HUES64 (cell line): ENCODE data around the gene ITGB4.

Source experiments
- H3K27ac ChIP-seq: 2 replicates; pipeline ENCODE4 v1.7.0; 2013; ENCODE audit warnings: low read depth, low read length, inconsistent platforms
- H3K27me3 ChIP-seq: 2 replicates; pipeline ENCODE4 v1.6.1; 2013; ENCODE audit warnings: mild to moderate bottlenecking, low read length; ENCODE audit not compliant: insufficient read depth
- H3K36me3 ChIP-seq: 2 replicates; pipeline ENCODE4 v1.6.1; 2013; ENCODE audit warnings: mild to moderate bottlenecking, low read length; ENCODE audit not compliant: insufficient read depth
- H3K4me1 ChIP-seq: 2 replicates; pipeline ENCODE4 v1.6.1; 2013; ENCODE audit warnings: mild to moderate bottlenecking, low read length, moderate library complexity; ENCODE audit not compliant: insufficient read depth
- H3K4me3 ChIP-seq: 2 replicates; pipeline ENCODE4 v1.5.1; 2013; ENCODE audit warnings: mild to moderate bottlenecking, low read length, moderate library complexity
- H3K9ac ChIP-seq: 2 replicates; pipeline ENCODE4 v1.6.1; 2013; ENCODE audit warnings: mild to moderate bottlenecking, low read depth, low read length
- H3K9me3 ChIP-seq: 2 replicates; pipeline ENCODE4 v1.6.1; 2013; ENCODE audit warnings: low read depth, low read length; ENCODE audit not compliant: insufficient read depth
- WGBS: fragments of 150-250, 120-280 bp; methylation state at CpG from one replicate; pipeline ENCODE4 v1.1.7; 2013; ENCODE audit warnings: missing lambda C conversion rate; 5-methylcytosine and 5-hydroxymethylcytosine counted together

The ITGB4 gene

GRCh38 chr17:75688209-75688825 is 32.9 kb upstream of the ITGB4 start:
- Histone ChIP-seq H3K9ac (no peak overlapping the region), H3K4me3 (no peak overlapping the region), H3K27ac (no peak overlapping the region), H3K36me3 (peaks cover 19% of the 10 kb centered on the region), H3K27me3 (no peaks in the 10 kb centered on the region), H3K4me1 (peaks cover 18% of the 10 kb centered on the region), H3K9me3 (no peaks in the 10 kb centered on the region)
- WGBS: 95% methylated on average over 11 of the region's 11 CpGs

DNA sequence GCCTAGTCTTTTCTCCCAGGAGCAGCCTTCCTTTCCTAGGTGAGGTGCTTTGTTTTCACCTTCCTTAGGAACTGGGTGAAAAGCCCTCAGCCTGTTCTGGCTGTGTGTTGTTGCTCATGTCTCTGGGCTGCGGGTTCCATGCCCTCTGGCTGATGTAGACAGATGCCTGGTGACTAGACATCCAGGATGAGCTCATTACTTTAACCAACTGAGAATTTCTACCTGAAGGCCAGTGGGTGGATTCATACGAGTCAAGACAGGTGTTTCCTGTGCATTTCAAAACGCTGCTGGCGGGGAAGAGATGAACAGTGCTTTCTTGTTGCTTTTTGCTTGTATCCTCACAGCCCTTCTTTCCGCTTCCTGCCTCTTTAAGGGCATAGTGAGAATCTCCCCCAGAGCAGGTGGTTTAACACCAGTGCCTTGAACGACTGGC is 31.8 kb upstream of the ITGB4 start:
- Histone ChIP-seq H3K4me3 (no peak overlapping the region), H3K27ac (no peak overlapping the region), H3K4me1 (peaks cover 27% of the 10 kb centered on the region)

GRCh38 chr17:75691371-75691791 is 29.9 kb upstream of the ITGB4 start:
- H3K4me3 ChIP-seq: no peak overlapping the region
- 90% methylated on average over 5 of the region's 5 CpGs for WGBS
- H3K9me3 ChIP-seq: no peaks in the 10 kb centered on the region
- no peaks in the 10 kb centered on the region for H3K27me3 ChIP-seq
- H3K9ac ChIP-seq: no peak overlapping the region
- peaks cover 39% of the 10 kb centered on the region for H3K36me3 ChIP-seq
- no peak overlapping the region for H3K27ac ChIP-seq
- H3K4me1 ChIP-seq: peaks cover 25% of the 10 kb centered on the region

More for the DNA sequence above, 31.8 kb upstream of the ITGB4 start:
- H3K9ac ChIP-seq: no peak overlapping the region
- 94% methylated on average over 6 of the region's 6 CpGs for WGBS
- H3K27me3 ChIP-seq: no peaks in the 10 kb centered on the region
- H3K9me3 ChIP-seq: no peaks in the 10 kb centered on the region
- H3K36me3 ChIP-seq: peaks cover 20% of the 10 kb centered on the region

- no peak overlapping the region for H3K4me3 ChIP-seq
Observed at GRCh38 chr17:75691801-75692626, 29.2 kb upstream of the ITGB4 start.

DNA sequence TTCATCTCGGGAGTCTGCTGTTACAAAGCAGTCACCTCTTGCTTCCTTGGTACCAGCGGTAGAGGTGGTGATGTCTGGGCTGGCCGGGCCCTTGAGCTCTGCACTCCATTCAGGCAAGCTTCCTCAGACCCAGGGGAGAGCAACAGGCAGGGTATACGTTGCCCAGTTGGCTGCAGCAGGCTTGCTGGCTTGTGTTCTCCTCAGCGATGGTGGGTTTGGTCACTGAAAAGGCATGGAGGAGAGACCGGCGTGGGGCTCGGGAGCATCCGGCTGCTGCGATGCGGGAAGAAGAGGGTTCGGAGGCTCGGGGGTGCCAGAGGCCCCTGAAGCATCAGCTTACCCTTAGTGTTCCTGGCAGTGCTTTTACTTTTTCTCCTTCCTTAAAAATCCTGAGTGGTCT is 28.3 kb upstream of the ITGB4 start:
- no peaks in the 10 kb centered on the region for H3K9me3 ChIP-seq
- peak overlapping the region; percentile 71; the same call in 1 of the 2 replicates for H3K27ac ChIP-seq
- no peaks in the 10 kb centered on the region for H3K27me3 ChIP-seq
- no peak overlapping the region for H3K4me3 ChIP-seq
- peaks cover 43% of the 10 kb centered on the region for H3K36me3 ChIP-seq
- WGBS: 84% methylated on average over 13 of the region's 13 CpGs
- H3K4me1 ChIP-seq: peaks cover 25% of the 10 kb centered on the region
- 0 out of 2 replicates have a peak overlapping the region, but pooled peaks have one; percentile 32 for H3K9ac ChIP-seq

More at GRCh38 chr17:75691801-75692626, 29.2 kb upstream of the ITGB4 start:
- Histone ChIP-seq H3K27ac (no peak overlapping the region), H3K9me3 (no peaks in the 10 kb centered on the region), H3K4me1 (peaks cover 25% of the 10 kb centered on the region), H3K36me3 (peaks cover 41% of the 10 kb centered on the region), H3K9ac (no peak overlapping the region), H3K27me3 (no peaks in the 10 kb centered on the region)
- 91% methylated on average over 14 of the region's 14 CpGs for WGBS

GRCh38 chr17:75693500-75694481 is 27.5 kb upstream of the ITGB4 start:
- Histone ChIP-seq H3K4me1 (peaks cover 25% of the 10 kb centered on the region), H3K9ac (peak overlapping the region; percentile 32), H3K9me3 (no peaks in the 10 kb centered on the region), H3K27me3 (no peaks in the 10 kb centered on the region), H3K4me3 (no peak overlapping the region), H3K27ac (peak overlapping the region; percentile 71), H3K36me3 (peaks cover 43% of the 10 kb centered on the region)
- WGBS: 23% methylated on average over 19 of the region's 19 CpGs

- Histone ChIP-seq H3K27me3 (no peaks in the 10 kb centered on the region), H3K36me3 (peaks cover 48% of the 10 kb centered on the region), H3K9me3 (no peaks in the 10 kb centered on the region), H3K27ac (peak overlapping the region; percentile 71), H3K4me3 (no peak overlapping the region), H3K4me1 (peaks cover 25% of the 10 kb centered on the region), H3K9ac (no peak overlapping the region)
- 58% methylated on average over 14 of the region's 14 CpGs for WGBS
Observed at GRCh38 chr17:75694536-75694935, 26.7 kb upstream of the ITGB4 start.

DNA sequence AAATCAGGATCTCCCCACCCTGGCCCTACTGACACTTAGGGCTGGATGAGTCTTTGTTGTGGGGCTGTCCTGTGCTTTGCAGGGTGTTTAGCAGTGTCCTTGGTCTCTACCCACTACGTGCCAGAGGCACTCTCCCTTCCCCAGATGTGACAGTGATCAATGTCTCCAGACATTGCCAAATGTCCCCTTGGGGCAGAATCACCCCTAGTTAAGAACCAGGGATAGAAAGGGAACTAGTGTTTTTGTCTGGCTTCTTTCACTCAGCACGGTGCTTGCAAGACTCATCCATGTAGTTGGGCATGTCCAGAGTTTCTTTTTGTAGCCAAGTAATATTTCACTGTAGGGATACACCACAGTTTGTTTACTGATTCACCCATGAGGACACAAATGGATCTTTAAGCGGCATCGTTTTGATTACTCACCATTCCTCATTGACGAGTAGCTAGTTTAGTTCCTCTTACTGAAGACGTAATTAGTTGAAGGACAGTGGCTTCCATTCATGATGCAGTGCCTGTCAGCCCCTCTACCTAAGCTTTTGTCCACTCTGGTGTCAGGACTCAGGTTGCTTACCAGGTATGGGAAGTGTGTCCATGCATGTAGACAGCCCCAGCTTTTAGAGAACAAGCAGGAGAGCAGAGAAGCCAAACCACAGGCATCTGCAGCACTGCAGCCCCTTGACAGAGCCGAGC is 26.0 kb upstream of the ITGB4 start:
- H3K9ac ChIP-seq: no peak overlapping the region
- no peak overlapping the region for H3K27ac ChIP-seq
- WGBS: 93% methylated on average over 7 of the region's 7 CpGs
- no peaks in the 10 kb centered on the region for H3K9me3 ChIP-seq
- peaks cover 25% of the 10 kb centered on the region for H3K4me1 ChIP-seq
- H3K36me3 ChIP-seq: peaks cover 53% of the 10 kb centered on the region
- H3K27me3 ChIP-seq: no peaks in the 10 kb centered on the region
- H3K4me3 ChIP-seq: no peak overlapping the region

DNA sequence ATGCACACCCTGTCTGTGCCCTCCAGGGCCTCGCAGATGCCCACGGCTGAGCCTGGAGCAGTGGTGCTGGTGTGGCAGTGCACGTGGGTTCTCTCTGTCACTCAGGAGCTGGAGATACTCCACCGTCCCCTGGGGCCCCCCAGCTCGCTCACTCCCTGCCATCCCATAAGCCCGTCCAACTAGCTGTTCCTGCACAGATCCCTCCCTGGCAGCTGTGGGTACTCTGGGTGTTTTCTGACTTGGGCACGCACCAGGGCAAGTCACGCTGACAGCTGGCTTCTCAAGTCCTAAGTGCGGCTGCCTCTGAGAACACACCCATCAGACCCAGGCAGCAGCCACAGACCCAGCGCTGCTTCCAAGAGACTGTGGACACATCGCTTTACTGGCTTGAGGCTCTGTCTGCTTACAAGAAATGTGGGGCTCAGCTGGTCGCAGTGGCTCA is 25.4 kb upstream of the ITGB4 start:
- H3K4me1 ChIP-seq: peaks cover 25% of the 10 kb centered on the region

GRCh38 chr17:75697651-75698291 is 23.5 kb upstream of the ITGB4 start:
- Histone ChIP-seq H3K4me3 (no peak overlapping the region), H3K27ac (no peak overlapping the region), H3K27me3 (no peaks in the 10 kb centered on the region), H3K9me3 (no peaks in the 10 kb centered on the region), H3K9ac (no peak overlapping the region; the same call in 1 of the 2 replicates), H3K36me3 (peaks cover 69% of the 10 kb centered on the region), H3K4me1 (peaks cover 19% of the 10 kb centered on the region)
- 86% methylated on average over 10 of the region's 10 CpGs for WGBS

More for the DNA sequence above, 25.4 kb upstream of the ITGB4 start:
- H3K9ac ChIP-seq: no peak overlapping the region
- H3K27me3 ChIP-seq: no peaks in the 10 kb centered on the region
- no peak overlapping the region for H3K27ac ChIP-seq
- no peak overlapping the region for H3K4me3 ChIP-seq
- H3K9me3 ChIP-seq: no peaks in the 10 kb centered on the region
- WGBS: 96% methylated on average over 12 of the region's 12 CpGs
- H3K36me3 ChIP-seq: peaks cover 54% of the 10 kb centered on the region
